ENCODE measurements around the gene CFAP410.

CFAP410 gene

GRCh38 chr21:44297525-44298290 lies 41.5 kb downstream of the CFAP410 start:
- no peak for FAIRE-seq

DNA sequence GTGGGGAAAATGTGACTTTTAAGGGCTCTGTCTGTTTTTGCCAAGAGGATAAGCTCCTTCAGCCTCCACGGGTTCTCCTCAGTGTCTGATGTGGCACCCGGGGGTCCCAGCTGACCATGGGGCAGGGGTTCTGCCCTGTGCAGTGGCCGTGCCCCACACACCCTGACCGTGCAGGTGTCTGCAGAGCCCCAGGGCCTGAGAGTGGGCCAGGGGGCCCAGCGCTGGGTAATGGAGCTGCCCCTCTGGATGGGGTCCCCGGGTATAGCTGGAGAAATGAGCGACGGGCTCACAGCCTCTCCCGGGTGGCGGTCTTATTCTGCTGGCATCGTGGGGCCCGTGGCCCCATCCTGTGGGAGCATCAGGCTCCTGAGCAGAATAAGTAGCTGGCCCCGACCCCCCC lies 42.3 kb downstream of the CFAP410 start:
- FAIRE-seq = no peak

DNA sequence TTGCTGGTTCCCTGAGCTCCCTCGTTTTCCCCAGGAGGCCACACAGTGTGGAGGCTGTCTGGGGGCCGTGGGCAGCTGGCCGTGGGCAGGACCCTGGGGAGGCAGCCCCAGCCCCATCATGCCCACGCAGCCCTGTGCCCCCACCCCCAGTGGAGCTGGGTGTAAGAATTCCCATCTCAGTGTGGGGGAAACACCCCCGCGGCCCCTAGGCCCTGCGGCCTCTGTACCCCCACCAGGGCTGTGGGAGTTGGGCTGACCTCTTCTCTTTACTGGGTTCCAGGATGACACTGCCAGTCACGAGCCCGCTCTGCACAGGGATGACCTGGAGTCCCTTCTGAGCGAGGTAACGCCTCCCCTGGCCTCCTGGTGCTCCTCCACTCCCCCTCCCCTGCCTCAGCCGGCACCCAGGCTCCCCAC lies 43.1 kb downstream of the CFAP410 start:
- no peak for FAIRE-seq

GRCh38 chr21:44295646-44296045 lies 43.5 kb downstream of the CFAP410 start:
- FAIRE-seq = no peak

GRCh38 chr21:44295163-44295573 lies 44.0 kb downstream of the CFAP410 start:
- FAIRE-seq = no peak

DNA sequence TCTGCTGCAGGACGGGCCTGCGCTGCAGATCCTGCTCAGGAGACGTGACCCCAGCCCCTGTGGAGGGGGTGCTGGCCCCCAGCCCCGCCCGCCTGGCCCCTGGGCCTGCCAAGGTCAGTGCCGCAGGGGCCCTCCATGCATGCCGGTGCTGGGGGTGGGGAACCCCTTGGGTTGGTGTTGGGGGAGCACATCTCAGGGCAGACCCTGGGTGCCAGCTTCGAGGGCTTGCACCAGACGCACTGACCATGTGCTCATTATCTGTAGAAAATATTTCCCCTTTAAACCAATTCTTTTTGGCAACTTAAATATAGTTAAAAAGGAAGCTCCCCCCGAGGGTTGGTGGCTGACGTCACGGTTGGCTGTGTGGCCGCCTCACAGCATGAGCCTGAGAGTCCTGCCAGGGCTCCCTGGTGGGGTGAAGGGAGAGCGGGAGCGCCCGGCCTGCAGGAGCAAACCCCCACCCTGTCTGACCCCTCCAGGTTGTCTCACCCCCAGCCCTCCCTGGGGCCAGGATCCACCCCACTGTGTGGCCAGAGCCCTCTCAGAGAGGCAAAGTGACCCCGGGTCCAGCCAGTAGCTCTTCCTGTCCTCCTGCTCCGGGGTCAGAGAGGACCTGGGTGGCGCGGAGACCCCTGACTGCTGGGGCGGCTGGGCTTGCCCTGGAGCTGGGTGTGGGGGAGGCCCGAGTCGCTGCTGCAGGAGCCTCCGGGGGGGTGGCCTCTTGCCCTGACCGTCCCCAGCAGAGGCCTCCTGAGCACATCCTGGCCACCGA lies 44.6 kb downstream of the CFAP410 start:
- FAIRE-seq = no peak

DNA sequence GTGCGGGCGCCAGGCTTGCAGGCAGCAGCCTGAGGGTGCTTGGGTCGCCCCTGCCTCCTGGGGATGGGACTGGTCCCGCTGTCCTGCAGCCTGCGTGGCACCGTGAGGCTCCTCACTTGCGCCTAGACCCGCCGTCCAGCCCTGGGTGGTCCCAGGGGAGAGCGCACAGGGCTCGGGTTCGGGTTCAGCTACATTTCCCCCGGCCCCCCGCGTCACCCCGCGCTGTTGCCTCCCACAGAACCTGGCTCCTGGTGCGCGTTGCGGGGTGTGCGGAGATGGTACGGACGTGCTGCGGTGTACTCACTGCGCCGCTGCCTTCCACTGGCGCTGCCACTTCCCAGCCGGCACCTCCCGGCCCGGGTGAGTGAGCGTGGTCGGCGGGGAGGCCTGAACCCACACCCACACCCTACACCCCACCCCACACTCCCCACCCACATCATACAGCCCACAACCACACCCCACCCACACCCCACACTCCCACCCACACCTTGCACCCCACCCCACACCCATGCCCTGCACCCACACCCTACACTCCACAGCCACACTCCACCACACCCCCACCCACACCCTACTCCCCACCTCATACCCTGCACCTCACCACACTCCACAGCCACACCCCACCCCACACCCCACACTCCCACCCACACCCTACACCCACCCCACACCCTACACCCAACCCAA lies 45.5 kb downstream of the CFAP410 start:
- no peak for FAIRE-seq

DNA sequence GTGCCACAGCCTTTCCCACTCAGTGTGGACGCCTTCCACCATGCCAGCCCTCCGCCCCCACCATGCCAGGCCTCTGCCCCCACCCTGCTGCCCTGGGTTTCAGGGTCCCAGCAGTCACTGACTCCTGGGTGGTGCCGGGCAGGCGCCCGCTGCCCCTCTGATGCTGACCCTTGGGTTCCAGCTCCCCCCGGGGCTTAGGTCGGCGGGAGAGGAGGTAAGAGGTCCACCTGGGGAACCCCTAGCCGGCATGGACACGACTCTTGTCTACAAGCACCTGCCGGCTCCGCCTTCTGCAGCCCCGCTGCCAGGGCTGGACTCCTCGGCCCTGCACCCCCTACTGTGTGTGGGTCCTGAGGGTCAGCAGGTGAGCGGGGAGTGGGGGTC lies 46.4 kb downstream of the CFAP410 start:
- no peak for FAIRE-seq

- no peak for FAIRE-seq
These were observed 47.0 kb downstream of the CFAP410 start for GRCh38 chr21:44291936-44292811.

- no peak for FAIRE-seq
These were observed 47.9 kb downstream of the CFAP410 start for GRCh38 chr21:44291078-44291935.

- no peak for FAIRE-seq
These were observed 48.7 kb downstream of the CFAP410 start for GRCh38 chr21:44290327-44291077.

GRCh38 chr21:44289381-44290010 lies 49.7 kb downstream of the CFAP410 start:
- FAIRE-seq = no peak

- FAIRE-seq = no peak
These were observed 50.7 kb downstream of the CFAP410 start for GRCh38 chr21:44288251-44289110.

GRCh38 chr21:44286716-44287632 lies 52.2 kb downstream of the CFAP410 start:
- FAIRE-seq = no peak

DNA sequence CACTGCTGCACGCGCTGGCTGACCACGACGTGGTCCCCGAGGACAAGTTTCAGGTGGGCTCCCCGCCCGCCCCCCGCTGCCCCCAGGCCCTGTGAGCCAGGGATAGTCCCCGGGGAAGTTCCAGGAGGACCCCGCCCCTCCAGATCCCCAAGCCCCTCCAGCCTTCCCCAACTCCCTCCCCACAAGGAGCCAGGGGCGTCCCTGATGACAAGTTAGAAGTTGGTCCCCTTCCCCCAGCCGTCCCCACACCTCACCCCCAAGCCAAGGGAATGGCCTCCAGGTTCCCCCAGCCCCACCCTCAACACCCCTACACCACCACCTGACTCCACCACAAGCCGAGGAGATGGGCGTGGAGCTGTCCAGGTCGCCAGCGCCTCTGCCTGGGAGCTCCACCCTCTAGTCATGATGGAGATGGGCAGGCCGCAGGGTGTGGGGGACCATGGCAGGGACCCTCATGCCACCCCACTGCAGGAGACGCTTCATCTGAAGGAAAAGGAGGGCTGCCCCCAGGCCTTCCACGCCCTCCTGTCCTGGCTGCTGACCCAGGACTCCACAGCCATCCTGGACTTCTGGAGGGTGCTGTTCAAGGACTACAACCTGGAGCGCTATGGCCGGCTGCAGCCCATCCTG lies 53.0 kb downstream of the CFAP410 start:
- FAIRE-seq = no peak

GRCh38 chr21:44285138-44285992 lies 53.8 kb downstream of the CFAP410 start, which contains the start of gene AIRE:
Gene AIRE, plus strand, starts transcription at chr21:44285876. Its CDS starts 131 bp downstream, at chr21:44286007.
- FAIRE-seq = no peak

GRCh38 chr21:44283948-44284347 lies 55.2 kb downstream of the CFAP410 start:
- no peak for FAIRE-seq
